Superior temporal gyrus (tissue), 1 donor: ENCODE measurements around the gene INPPL1.
A peak's percentile ranks its signal among the peaks of the same experiment; 100 is the strongest.

Experiments used
- DNase-seq: peaks from one replicate; pipeline ENCODE4 v3.0.0-alpha.2; 2016; ENCODE audit errors: extremely low spot score

The INPPL1 gene

GRCh38 chr11:72216638-72217037 is 7.9 kb upstream of the INPPL1 start, which contains the start of gene FOLR2:
TSS of gene FOLR2 (plus strand) at chr11:72216794. CDS start at chr11:72218585, 1,791 bp downstream.
- no peak for DNase-seq

GRCh38 chr11:72217841-72218240 is 6.7 kb upstream of the INPPL1 start:
- DNase-seq: no peak

- no peak for DNase-seq
Measured at GRCh38 chr11:72218251-72218745, 6.3 kb upstream of the INPPL1 start.

GRCh38 chr11:72220696-72221363 is 3.7 kb upstream of the INPPL1 start:
- no peak for DNase-seq

- DNase-seq: no peak
Measured at GRCh38 chr11:72221386-72222075, 3.0 kb upstream of the INPPL1 start.

GRCh38 chr11:72222106-72222891 is 2.3 kb upstream of the INPPL1 start:
- DNase-seq: no peak

- DNase-seq: peak; percentile 70
Measured at GRCh38 chr11:72222907-72223614, 1.5 kb upstream of the INPPL1 start.

GRCh38 chr11:72223615-72224563 is 678 bp upstream of the INPPL1 start:
- DNase-seq: no peak

GRCh38 chr11:72225411-72225951 is 914 bp downstream of the INPPL1 start:
- no peak for DNase-seq

GRCh38 chr11:72226701-72227100 is 2.1 kb downstream of the INPPL1 start:
- DNase-seq: no peak

- peak; percentile 49 for DNase-seq
Measured at GRCh38 chr11:72227316-72228228, 3.0 kb downstream of the INPPL1 start.

GRCh38 chr11:72228229-72228843 is 3.8 kb downstream of the INPPL1 start:
- DNase-seq: no peak

GRCh38 chr11:72228844-72229231 is 4.3 kb downstream of the INPPL1 start:
- no peak for DNase-seq

GRCh38 chr11:72229336-72229924 is 4.9 kb downstream of the INPPL1 start:
- DNase-seq: no peak

GRCh38 chr11:72229925-72230763 is 5.6 kb downstream of the INPPL1 start:
- no peak for DNase-seq

GRCh38 chr11:72230764-72231365 is 6.3 kb downstream of the INPPL1 start:
- no peak for DNase-seq
